Nephron (organoid): ENCODE results near the gene WTIP.

Source experiments
- H3K27ac Mint-ChIP-seq, 3 experiments: 2 replicates each; pipeline ENCODE4 v1.8.0; 2020; ENCODE audit warnings: mixed read lengths in 3 of 3, mild to moderate bottlenecking in 2 of 3, moderate library complexity in 1 of 3
- H3K27me3 Mint-ChIP-seq: 2 replicates; pipeline ENCODE4 v1.8.0; 2021; ENCODE audit warnings: low read depth, mild to moderate bottlenecking, moderate library complexity, mixed read lengths
- H3K36me3 Mint-ChIP-seq: 2 replicates; pipeline ENCODE4 v1.8.0; 2020; ENCODE audit warnings: low read depth, mixed read lengths
- H3K4me1 Mint-ChIP-seq: 2 replicates; pipeline ENCODE4 v1.8.0; 2020; ENCODE audit warnings: mixed read lengths
- H3K4me3 Mint-ChIP-seq, 3 experiments: 2 replicates each; pipeline ENCODE4 v1.8.0; 2020; ENCODE audit warnings: mild to moderate bottlenecking in 3 of 3, mixed read lengths in 3 of 3, moderate library complexity in 2 of 3
- H3K9me3 Mint-ChIP-seq: 2 replicates; pipeline ENCODE4 v1.8.0; 2020; ENCODE audit warnings: mixed read lengths
- TF ChIP-seq, protein P1 (sequence below), 3 experiments: fragments of 200-600 bp; sonication (generic); IDR thresholded peaks; one replicate each; pipeline ENCODE4 v1.5.0; 2021; ENCODE audit warnings: antibody characterized with exemption in 3 of 3; ENCODE audit not compliant: unreplicated experiment in 3 of 3

The WTIP gene

DNA sequence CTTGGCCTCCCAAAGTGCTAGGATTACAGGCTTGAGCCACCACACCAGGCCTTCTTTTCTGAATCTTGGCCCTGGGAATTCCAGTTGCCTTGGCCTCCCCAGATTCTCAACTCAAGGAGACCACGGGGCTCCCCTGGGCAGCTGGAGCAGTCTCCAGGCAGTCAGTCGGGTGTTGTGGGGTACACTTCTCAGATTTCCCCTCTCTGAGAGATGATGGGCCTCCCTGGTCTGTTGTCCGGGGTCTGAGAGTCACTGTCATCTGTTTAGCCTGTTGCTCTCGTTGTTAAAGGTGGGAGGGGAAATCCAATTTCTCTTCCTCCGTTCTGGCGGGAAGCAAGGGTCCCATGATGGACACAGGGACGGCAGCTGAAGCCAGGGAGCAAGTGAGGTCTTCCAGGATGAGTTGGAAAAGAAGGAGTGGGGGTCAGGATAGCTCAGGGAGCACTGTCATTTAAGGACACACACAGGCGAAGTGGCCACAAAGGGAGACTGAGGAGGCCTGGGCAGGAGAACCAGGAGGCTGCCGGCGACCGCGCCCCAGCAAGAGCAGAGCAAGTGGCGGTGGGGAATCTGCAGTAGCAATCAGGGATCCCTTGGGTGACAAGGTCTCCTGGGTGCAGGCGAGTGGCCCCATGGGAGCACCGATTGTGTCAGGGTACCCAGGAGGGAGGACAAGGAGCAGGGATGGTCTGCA is 15.7 kb downstream of the WTIP start:
- Mint-ChIP-seq H3K4me3 (no peak overlapping the region), H3K27me3 (peaks cover 3% of the 10 kb centered on the region), H3K27ac (no peak overlapping the region), H3K9me3 (no peaks in the 10 kb centered on the region), H3K4me1 (no peaks in the 10 kb centered on the region), H3K36me3 (peaks cover 32% of the 10 kb centered on the region)
- TF ChIP-seq, protein P1, sequence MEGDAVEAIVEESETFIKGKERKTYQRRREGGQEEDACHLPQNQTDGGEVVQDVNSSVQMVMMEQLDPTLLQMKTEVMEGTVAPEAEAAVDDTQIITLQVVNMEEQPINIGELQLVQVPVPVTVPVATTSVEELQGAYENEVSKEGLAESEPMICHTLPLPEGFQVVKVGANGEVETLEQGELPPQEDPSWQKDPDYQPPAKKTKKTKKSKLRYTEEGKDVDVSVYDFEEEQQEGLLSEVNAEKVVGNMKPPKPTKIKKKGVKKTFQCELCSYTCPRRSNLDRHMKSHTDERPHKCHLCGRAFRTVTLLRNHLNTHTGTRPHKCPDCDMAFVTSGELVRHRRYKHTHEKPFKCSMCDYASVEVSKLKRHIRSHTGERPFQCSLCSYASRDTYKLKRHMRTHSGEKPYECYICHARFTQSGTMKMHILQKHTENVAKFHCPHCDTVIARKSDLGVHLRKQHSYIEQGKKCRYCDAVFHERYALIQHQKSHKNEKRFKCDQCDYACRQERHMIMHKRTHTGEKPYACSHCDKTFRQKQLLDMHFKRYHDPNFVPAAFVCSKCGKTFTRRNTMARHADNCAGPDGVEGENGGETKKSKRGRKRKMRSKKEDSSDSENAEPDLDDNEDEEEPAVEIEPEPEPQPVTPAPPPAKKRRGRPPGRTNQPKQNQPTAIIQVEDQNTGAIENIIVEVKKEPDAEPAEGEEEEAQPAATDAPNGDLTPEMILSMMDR (IDR thresholded peaks at IDR 0.05; ENCODE audit: unreplicated experiment in 3 of 3), result no peak

DNA sequence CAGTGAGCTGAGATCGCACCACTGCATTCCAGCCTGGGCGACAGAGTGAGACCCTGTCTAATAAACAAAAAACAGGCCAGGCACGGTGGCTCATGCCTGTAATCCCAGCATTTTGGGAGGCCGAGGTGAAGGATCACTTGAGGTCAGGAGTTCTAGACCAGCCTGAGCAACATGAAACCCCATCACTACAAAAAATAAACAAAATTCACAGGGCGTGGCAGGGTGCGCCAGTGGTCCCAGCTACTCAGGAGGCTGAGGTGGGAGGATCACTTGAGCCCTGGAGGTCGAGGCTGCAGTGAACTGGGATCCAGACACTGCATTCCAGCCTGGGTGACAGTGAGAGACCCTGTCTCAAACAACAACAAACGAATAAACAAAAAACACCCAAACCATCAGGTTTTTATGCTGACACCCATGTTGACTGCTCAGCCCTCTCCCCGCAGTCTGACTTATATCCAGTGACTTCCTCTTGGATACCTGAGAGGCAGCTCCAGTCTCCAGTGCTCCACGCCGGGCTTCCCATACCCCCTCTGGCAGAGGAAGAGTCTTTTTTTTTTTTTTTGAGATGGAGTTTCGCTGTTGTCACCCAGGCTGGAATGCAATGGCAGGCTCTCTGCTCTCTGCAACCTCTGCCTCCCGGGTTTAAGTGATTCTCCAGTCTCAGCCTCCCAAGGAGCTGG is 17.7 kb downstream of the WTIP start:
- Mint-ChIP-seq H3K9me3 (no peaks in the 10 kb centered on the region), H3K27me3 (peaks cover 3% of the 10 kb centered on the region), H3K4me1 (no peaks in the 10 kb centered on the region), H3K36me3 (peaks cover 22% of the 10 kb centered on the region), H3K27ac (no peak overlapping the region), H3K4me3 (no peak overlapping the region)
- TF ChIP-seq, protein P1 (IDR thresholded peaks at IDR 0.05; ENCODE audit: unreplicated experiment in 3 of 3), result no peak

DNA sequence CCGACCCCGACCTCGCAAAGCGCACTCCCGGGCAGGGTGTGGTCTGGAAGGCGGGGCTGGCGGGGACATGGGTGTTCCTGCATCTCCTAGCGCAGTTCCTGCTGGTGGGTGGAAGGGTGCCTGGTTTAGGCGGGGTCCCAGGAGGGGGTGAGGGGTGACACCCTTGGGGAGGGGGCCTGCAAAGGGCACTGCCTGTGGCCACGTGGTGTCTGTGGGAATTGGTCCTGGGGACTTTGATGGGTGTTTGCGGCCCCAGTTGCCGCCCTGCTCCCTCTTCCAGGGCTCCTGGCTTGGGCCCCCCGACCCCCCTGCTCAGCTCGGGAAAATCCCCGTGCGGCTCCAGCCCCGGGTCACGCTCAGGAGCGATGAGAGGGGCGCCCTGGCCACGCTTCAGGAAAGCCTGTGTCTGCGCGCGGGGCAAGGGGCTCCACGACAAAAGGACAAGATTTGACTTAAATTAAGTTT is 19.1 kb downstream of the WTIP start:
- H3K36me3 Mint-ChIP-seq, result peaks cover 17% of the 10 kb centered on the region
- TF ChIP-seq, protein P1 (IDR thresholded peaks at IDR 0.05; ENCODE audit: unreplicated experiment in 3 of 3), result no peak
- H3K9me3 Mint-ChIP-seq, result no peaks in the 10 kb centered on the region
- no peak overlapping the region for H3K27ac Mint-ChIP-seq
- H3K4me1 Mint-ChIP-seq, result no peaks in the 10 kb centered on the region
- H3K4me3 Mint-ChIP-seq, result no peak overlapping the region
- peaks cover 3% of the 10 kb centered on the region for H3K27me3 Mint-ChIP-seq

DNA sequence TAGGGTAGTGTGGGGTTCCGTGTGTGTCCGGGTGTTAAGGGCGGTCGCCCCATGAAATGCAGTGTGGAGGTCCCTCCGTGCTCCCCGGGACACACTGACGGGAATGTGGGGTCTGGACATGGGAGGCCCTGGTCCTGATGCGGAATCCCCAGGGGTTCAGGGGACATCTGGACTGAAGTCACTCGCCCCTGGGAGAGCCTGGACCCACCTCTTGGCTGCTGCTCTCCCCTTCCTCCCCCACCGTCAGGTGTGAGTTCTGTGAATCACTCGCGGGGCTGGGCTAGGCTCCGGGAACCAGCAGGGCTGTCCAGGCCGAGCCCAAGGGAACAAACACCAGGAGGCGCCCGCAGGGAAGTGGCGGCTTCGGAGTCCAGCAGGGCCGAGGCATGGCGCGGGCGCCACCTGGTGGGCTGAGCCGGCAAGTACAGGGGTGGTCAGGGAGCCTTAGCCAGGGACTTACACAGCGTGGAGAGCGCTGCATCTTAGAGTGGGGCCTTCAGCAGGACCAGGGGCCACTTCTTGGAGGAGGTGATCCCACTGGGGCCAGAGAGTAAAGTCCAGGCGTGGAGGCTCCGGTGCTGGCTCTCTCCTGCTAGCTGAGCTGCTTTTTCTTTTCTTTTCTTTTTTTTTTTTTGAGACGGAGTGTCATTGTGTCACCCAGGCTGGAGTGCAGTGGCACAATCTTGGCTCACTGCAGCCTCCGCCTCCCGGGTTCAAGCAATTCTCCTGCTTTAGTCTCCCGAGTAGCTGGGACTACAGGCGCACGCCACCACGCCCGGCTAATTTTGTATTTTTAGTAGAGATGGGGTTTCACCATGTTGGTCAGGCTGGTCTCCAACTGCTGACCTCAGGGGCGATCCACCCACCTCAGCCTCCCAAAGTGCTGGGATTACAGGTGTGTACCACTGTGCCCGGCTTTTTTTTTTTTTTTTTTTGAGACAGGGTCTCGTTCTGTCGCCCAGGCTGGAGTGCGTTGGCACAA is 20.1 kb downstream of the WTIP start:
- peaks cover 3% of the 10 kb centered on the region for H3K27me3 Mint-ChIP-seq
- H3K4me3 Mint-ChIP-seq, result no peak overlapping the region
- no peak overlapping the region for H3K27ac Mint-ChIP-seq
- no peaks in the 10 kb centered on the region for H3K4me1 Mint-ChIP-seq
- TF ChIP-seq, protein P1 (IDR thresholded peaks at IDR 0.05; ENCODE audit: unreplicated experiment in 3 of 3), result peak; percentile 97 to 99 (median 99)
- H3K36me3 Mint-ChIP-seq, result peaks cover 15% of the 10 kb centered on the region
- no peaks in the 10 kb centered on the region for H3K9me3 Mint-ChIP-seq

DNA sequence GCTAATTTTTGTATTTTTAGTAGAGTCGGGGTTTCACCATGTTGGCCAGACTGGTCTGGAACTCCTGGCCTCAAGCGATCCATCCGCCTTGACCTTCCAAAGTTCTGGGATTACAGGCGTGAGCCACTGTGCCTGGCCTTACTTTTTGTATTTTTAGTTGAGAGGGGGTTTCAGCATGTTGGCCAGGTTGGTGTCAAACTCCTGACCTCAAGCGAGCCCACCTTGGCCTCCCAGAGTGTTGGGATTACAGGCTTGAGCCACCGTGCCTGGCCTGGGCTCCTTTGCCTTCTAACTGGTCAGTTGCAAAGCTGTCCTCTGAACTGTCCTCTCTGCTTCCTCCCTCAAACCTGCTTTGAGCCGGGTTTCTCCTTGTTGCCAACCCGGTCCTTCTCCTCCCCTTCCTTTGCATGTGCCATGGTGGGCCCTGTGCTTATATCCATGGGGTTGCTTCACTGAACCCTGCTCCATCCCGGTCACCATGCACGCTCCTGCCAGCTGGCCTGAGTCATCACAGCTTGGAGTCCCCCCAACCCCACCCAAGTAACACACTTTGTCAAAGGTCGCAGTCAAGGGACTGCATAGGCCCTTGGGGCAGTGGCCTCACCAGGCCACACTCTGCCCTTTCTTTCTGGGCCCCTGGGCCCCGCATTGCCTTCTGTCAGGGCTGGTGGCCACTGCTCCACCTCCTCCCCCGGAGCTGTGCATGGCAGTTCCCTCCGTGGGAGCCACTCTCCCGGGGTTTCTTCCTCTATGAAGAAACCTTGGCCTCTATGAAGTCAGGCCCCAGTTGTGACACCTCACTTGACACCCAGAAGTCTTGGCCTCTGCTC is 21.2 kb downstream of the WTIP start:
- no peaks in the 10 kb centered on the region for H3K4me1 Mint-ChIP-seq
- peaks cover 9% of the 10 kb centered on the region for H3K36me3 Mint-ChIP-seq
- H3K27ac Mint-ChIP-seq, result no peak overlapping the region
- no peak overlapping the region for H3K4me3 Mint-ChIP-seq
- H3K27me3 Mint-ChIP-seq, result peaks cover 3% of the 10 kb centered on the region
- H3K9me3 Mint-ChIP-seq, result no peaks in the 10 kb centered on the region
- TF ChIP-seq, protein P1 (IDR thresholded peaks at IDR 0.05; ENCODE audit: unreplicated experiment in 3 of 3), result no peak
